MCF 10A (cell line): Measurements from ENCODE around the gene GLRX. TPM values are rescaled to one million over a fixed set of nuclear protein-coding genes. Genes with fewer than 3 reads are reported as not detected.

Source experiments
- BruUV-seq: library from RNA; stranded (reverse); fragments of 400-500 nt; replicated peaks from 2 replicates; lab custom pipeline; 2021; lab: Mats Ljungman, UMichigan
- CTCF ChIA-PET: fragments of 300-600 bp; sonication (Branson Sonifier 250); formaldehyde crosslinking; extraction: SDS; loops from one replicate; lab custom pipeline; 2021; ENCODE audit warnings: antibody characterized with exemption, inconsistent platforms; lab: Yijun Ruan, JAX
- POLR2A ChIA-PET: fragments of 300-600, 350-650 bp; sonication (Branson Sonifier 250); formaldehyde crosslinking; extraction: SDS; loops from one replicate; lab custom pipeline; 2020; ENCODE audit warnings: antibody characterized with exemption, inconsistent platforms; lab: Yijun Ruan, JAX
- DNase-seq: peaks from one replicate; pipeline ENCODE4 v3.0.0-alpha.2; 2018; ENCODE audit not compliant: unreplicated experiment
- H3K27ac Mint-ChIP-seq: one replicate; pipeline ENCODE4 v1.8.0; 2022; ENCODE audit warnings: mild to moderate bottlenecking, low read depth, mixed read lengths; ENCODE audit not compliant: unreplicated experiment
- H3K27me3 Mint-ChIP-seq: one replicate; pipeline ENCODE4 v1.8.0; 2022; ENCODE audit warnings: mixed read lengths; ENCODE audit not compliant: insufficient read depth, unreplicated experiment
- H3K36me3 Mint-ChIP-seq: one replicate; pipeline ENCODE4 v1.8.0; 2022; ENCODE audit warnings: mild to moderate bottlenecking, moderate library complexity, mixed read lengths; ENCODE audit not compliant: insufficient read depth, unreplicated experiment
- H3K4me1 Mint-ChIP-seq: one replicate; pipeline ENCODE4 v1.8.0; 2022; ENCODE audit warnings: mixed read lengths; ENCODE audit not compliant: insufficient read depth, unreplicated experiment
- H3K4me3 Mint-ChIP-seq: one replicate; pipeline ENCODE4 v1.8.0; 2022; ENCODE audit warnings: mild to moderate bottlenecking, moderate library complexity, mixed read lengths; ENCODE audit not compliant: unreplicated experiment
- H3K9me3 Mint-ChIP-seq: one replicate; pipeline ENCODE4 v1.8.0; 2022; ENCODE audit warnings: mixed read lengths; ENCODE audit not compliant: unreplicated experiment
- intact Hi-C: fragments of 100-400 bp; cut with micrococcal nuclease; formaldehyde crosslinking; loops from 2 replicates; pipeline ENCODE4 v1.14.1; 2022
- total RNA-seq: library from RNA; stranded (reverse); gene quantifications from 2 replicates; pipeline ENCODE4 v1.2.3, GENCODE V29; 2022
- TF ChIP-seq, protein P1 (sequence below): fragments of 200-600 bp; IDR thresholded peaks from one replicate; pipeline ENCODE4 v1.8.0; 2022; ENCODE audit warnings: antibody characterized with exemption, mild to moderate bottlenecking; ENCODE audit not compliant: unreplicated experiment

GLRX gene
- total RNA-seq, 1 experiment from 2014 or later, result 41.4 TPM

DNA sequence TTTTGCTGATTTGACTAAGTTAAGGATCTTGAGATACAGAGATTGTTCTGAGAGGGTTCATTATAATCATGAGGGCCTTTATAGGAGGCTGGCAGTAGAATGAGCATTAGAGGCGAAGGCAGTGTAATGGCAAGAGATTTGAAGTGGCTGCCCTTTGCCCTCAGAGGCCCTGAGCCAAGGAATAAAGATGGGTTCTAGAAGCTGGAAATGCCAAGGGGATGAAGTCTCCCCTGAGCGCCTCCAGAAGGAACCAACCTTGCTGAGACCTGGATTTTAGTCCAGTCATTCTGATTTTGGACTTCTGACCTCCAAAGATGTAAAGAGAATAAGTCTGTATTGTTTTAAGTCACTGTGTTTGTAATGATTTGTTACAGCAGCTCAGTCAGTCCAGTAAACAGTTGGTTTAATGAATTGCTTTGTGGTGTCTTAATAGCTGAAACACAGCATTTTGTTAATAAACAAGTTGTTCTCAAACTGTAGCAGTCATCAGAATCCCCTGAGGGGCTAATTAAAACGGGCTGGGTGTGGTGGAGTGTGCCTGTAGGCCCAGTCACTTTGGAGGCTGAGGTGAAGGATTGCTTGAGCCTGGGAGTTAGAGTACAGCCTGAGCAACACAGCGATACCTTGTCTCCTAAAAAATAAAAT is 23.2 kb downstream of the GLRX start:
- ChIA-PET CTCF (interaction anchor here (1.6 kb wide), 1 partner anchor 18 kb away, joined by 7 read pairs; no protein-coding TSS in a partner anchor), POLR2A (interaction anchor here (0.7 kb wide), 1 partner anchor 12 kb away, joined by 3 read pairs; no protein-coding TSS in a partner anchor)
- Mint-ChIP-seq H3K4me1 (no peaks in the 10 kb centered on the region), H3K36me3 (no peaks in the 10 kb centered on the region), H3K27ac (no peak overlapping the region), H3K9me3 (no peaks in the 10 kb centered on the region), H3K4me3 (no peak overlapping the region), H3K27me3 (no peaks in the 10 kb centered on the region)
- DNase-seq, result no peak
- intact Hi-C loops, result no loop called here
- BruUV-seq, result no TSS peak
- TF ChIP-seq, protein P1, sequence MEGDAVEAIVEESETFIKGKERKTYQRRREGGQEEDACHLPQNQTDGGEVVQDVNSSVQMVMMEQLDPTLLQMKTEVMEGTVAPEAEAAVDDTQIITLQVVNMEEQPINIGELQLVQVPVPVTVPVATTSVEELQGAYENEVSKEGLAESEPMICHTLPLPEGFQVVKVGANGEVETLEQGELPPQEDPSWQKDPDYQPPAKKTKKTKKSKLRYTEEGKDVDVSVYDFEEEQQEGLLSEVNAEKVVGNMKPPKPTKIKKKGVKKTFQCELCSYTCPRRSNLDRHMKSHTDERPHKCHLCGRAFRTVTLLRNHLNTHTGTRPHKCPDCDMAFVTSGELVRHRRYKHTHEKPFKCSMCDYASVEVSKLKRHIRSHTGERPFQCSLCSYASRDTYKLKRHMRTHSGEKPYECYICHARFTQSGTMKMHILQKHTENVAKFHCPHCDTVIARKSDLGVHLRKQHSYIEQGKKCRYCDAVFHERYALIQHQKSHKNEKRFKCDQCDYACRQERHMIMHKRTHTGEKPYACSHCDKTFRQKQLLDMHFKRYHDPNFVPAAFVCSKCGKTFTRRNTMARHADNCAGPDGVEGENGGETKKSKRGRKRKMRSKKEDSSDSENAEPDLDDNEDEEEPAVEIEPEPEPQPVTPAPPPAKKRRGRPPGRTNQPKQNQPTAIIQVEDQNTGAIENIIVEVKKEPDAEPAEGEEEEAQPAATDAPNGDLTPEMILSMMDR, result no peak

DNA sequence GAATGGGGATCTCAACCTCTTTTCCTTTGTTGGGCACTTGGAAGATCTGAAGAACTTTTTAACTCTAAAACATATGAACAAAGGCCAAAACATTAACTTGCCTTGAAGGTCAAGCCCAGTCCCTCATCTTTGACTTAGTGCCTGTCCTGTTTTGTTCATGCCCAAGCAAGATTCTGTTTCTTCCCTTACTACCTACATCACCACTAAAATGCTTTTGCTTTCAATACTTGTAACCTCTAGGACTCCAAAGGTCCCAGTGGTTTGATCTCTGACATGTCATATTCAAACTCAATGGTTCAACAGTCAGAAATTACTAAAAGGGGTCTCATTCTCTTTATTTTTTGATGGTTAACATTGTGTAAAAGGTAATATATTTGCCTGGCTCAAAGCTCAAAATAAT is 24.0 kb downstream of the GLRX start:
- intact Hi-C loops, result no loop called here
- CTCF ChIA-PET, result interaction anchor here (1.6 kb wide), 1 partner anchor 17 kb away, joined by 7 read pairs; no protein-coding TSS in a partner anchor
- BruUV-seq, result no TSS peak

DNA sequence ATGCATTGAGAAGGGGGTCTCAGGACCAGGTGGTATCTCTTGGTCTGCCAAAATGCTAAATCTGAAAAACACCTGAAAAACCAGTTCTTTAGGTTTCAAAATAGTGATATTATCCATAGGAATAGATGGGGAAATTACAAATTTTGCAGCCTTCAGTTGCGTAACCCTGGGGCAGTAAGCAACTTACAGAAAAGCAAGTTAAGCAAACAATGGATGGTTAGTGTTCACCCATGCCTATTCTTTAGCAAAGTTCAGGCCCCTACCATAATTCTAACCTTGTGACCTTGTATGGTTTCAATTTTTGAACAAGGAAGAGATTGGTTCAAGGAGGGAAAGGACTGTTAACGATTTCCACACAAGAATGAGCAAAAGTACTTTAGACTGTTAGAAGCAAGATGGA is 24.5 kb downstream of the GLRX start:
- Mint-ChIP-seq H3K4me3 (no peak overlapping the region), H3K36me3 (no peaks in the 10 kb centered on the region), H3K27ac (no peak overlapping the region), H3K27me3 (no peaks in the 10 kb centered on the region), H3K9me3 (no peaks in the 10 kb centered on the region), H3K4me1 (no peaks in the 10 kb centered on the region)
- intact Hi-C loops, result no loop called here
- DNase-seq, result no peak
- ChIA-PET POLR2A (no interaction called here), CTCF (interaction anchor here (0.8 to 1.6 kb wide), 2 partner anchors 17 kb away, joined by 3 to 7 read pairs; no protein-coding TSS in a partner anchor)
- TF ChIP-seq, protein P1, result no peak
- no TSS peak for BruUV-seq

More for the DNA sequence above, 24.0 kb downstream of the GLRX start:
- Mint-ChIP-seq H3K36me3 (no peaks in the 10 kb centered on the region), H3K27ac (no peak overlapping the region), H3K9me3 (no peaks in the 10 kb centered on the region), H3K27me3 (no peaks in the 10 kb centered on the region), H3K4me3 (no peak overlapping the region), H3K4me1 (no peaks in the 10 kb centered on the region)
- POLR2A ChIA-PET, result interaction anchor here (0.7 kb wide), 1 partner anchor 12 kb away, joined by 3 read pairs; no protein-coding TSS in a partner anchor
- DNase-seq, result no peak
- TF ChIP-seq, protein P1, result no peak

DNA sequence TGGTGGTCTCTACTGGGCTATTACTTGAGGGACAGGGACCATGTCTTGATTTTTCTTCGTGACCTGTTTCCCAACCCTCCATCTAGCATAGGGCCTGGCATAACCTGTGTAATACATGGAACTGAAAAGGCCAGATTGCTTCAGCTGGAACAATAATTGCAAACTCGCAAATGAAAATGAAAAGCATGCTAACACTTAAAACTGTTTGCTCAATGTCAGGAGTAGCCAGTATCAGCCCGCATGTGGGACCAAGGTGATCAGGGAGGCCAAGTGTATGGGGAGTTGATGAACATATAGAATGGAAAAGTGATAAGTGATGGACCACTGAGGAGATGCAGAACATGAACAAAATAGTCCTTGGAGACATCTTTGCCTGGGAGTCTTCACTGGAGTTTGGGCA is 25.2 kb downstream of the GLRX start:
- no TSS peak for BruUV-seq
- CTCF ChIA-PET, result interaction anchor here (0.8 to 1.8 kb wide), 2 partner anchors 16 kb away, joined by 3 to 6 read pairs; no protein-coding TSS in a partner anchor
- no peak for DNase-seq
- Mint-ChIP-seq H3K27ac (no peak overlapping the region), H3K4me3 (no peak overlapping the region), H3K9me3 (no peaks in the 10 kb centered on the region), H3K36me3 (no peaks in the 10 kb centered on the region), H3K4me1 (no peaks in the 10 kb centered on the region), H3K27me3 (no peaks in the 10 kb centered on the region)
- intact Hi-C loops, result no loop called here
- POLR2A ChIA-PET, result no interaction called here
- TF ChIP-seq, protein P1, result no peak
